Keratinocyte (primary cell): ENCODE results near the gene MYOM1. TPM values are rescaled to one million over a fixed set of nuclear protein-coding genes. Genes with fewer than 3 reads are reported as not detected.

ENCODE experiments used
- DNase-seq: peaks from one replicate; pipeline ENCODE4 v3.0.0-alpha.2; 2011; ENCODE audit warnings: low read depth, missing footprints, low spot score
- FAIRE-seq: peaks from 2 replicates; lab custom pipeline; 2011; peaks lifted over from hg19 to GRCh38; lab: Jason Lieb, UNC
- H2AFZ ChIP-seq: 2 replicates; pipeline ENCODE4 v1.6.0; 2012; ENCODE audit warnings: low read length, control low read depth, inconsistent platforms; ENCODE audit not compliant: control insufficient read depth
- H3K27ac ChIP-seq: 2 replicates; pipeline ENCODE4 v1.5.1; 2011; ENCODE audit warnings: low read length; ENCODE audit not compliant: control insufficient read depth, insufficient read depth
- H3K27me3 ChIP-seq: 3 replicates; pipeline ENCODE4 v1.6.0; 2011; ENCODE audit warnings: low read length; ENCODE audit not compliant: control insufficient read depth, insufficient read depth; ENCODE audit errors: extremely low read depth
- H3K36me3 ChIP-seq, 2 experiments: 2 replicates in 1 of 2; 3 replicates in 1 of 2; pipeline ENCODE4 v1.5.1; 2011; ENCODE audit warnings: low read length in 2 of 2, mild to moderate bottlenecking in 1 of 2; ENCODE audit not compliant: control insufficient read depth in 2 of 2, insufficient read depth in 2 of 2; ENCODE audit errors: extremely low read depth in 1 of 2
- H3K4me1 ChIP-seq: 3 replicates; pipeline ENCODE4 v1.5.1; 2011; ENCODE audit warnings: low read length; ENCODE audit not compliant: control insufficient read depth, insufficient read depth; ENCODE audit errors: extremely low read depth
- H3K4me2 ChIP-seq: 3 replicates; pipeline ENCODE4 v1.6.0; 2011; ENCODE audit warnings: low read depth, low read length; ENCODE audit not compliant: control insufficient read depth, insufficient read depth; ENCODE audit errors: extremely low read depth
- H3K4me3 ChIP-seq, 3 experiments: fragments of 200-600 bp in 1 of 3; sonication (generic) in 1 of 3; 2 replicates in 2 of 3; 3 replicates in 1 of 3; pipeline ENCODE4 v1.5.1; 2011 to 2016; ENCODE audit warnings: low read length in 3 of 3, mild to moderate bottlenecking in 3 of 3, control low read depth in 2 of 3, inconsistent platforms in 1 of 3, low read depth in 1 of 3, mixed read lengths in 1 of 3, mixed run types in 1 of 3, moderate library complexity in 1 of 3; ENCODE audit not compliant: control insufficient read depth in 2 of 3, insufficient read depth in 2 of 3; ENCODE audit errors: extremely low read depth in 1 of 3
- H3K79me2 ChIP-seq: 2 replicates; pipeline ENCODE4 v1.6.0; 2012; ENCODE audit warnings: low read length; ENCODE audit not compliant: control insufficient read depth, insufficient read depth
- H3K9ac ChIP-seq: 3 replicates; pipeline ENCODE4 v1.6.0; 2011; ENCODE audit warnings: low read length; ENCODE audit not compliant: control insufficient read depth, insufficient read depth; ENCODE audit errors: extremely low read depth
- H3K9me1 ChIP-seq: 3 replicates; pipeline ENCODE4 v1.6.0; 2011; ENCODE audit warnings: low read length; ENCODE audit not compliant: control insufficient read depth, insufficient read depth; ENCODE audit errors: extremely low read depth
- H3K9me3 ChIP-seq: 2 replicates; pipeline ENCODE4 v1.5.1; 2012; ENCODE audit warnings: low read depth, low read length; ENCODE audit not compliant: control insufficient read depth
- H4K20me1 ChIP-seq: 3 replicates; pipeline ENCODE4 v1.6.0; 2011; ENCODE audit warnings: low read length; ENCODE audit not compliant: control insufficient read depth, insufficient read depth; ENCODE audit errors: extremely low read depth
- EZH2 ChIP-seq: IDR thresholded peaks from one replicate; pipeline ENCODE4 v1.6.1; 2012; ENCODE audit warnings: inconsistent platforms, mild to moderate bottlenecking, low read length, moderate library complexity
- dilution Hi-C: fragments of 300-500 bp; cut with MboI; formaldehyde crosslinking; loops from one replicate; pipeline ENCODE4 v1.7.0; 2020; ENCODE audit warnings: low sequenced_read_pairs; ENCODE audit not compliant: extremely low pct_ligation_motif_present
- polyA plus RNA-seq, 5 experiments: library from polyadenylated mRNA; depleted of rRNA in 3 of 5; stranded (reverse) in 3 of 5; stranded (forward) in 1 of 5; unstranded in 1 of 5; fragments of >200 nt; gene quantifications; 1 replicate in 1 of 5; 2 replicates in 3 of 5; 3 replicates in 1 of 5; pipeline versions ENCODE4 v1.2.1 to v1.2.3, GENCODE V29; 2011 to 2012; ENCODE audit warnings: missing spikeins in 2 of 5, low read depth in 1 of 5, low replicate concordance in 1 of 5
- TF ChIP-seq, protein P1 (sequence below), 3 experiments: IDR thresholded peaks in 1 of 3; conservative IDR thresholded peaks in 1 of 3; optimal IDR thresholded peaks in 1 of 3; 2 replicates in 2 of 3; 3 replicates in 1 of 3; pipeline versions ENCODE3 to v1.5.1; 2011; ENCODE audit warnings: low read length in 3 of 3, mild to moderate bottlenecking in 3 of 3, moderate library complexity in 2 of 3, control low read depth in 1 of 3, inconsistent platforms in 1 of 3; ENCODE audit not compliant: insufficient read depth in 2 of 3; ENCODE audit errors: extremely low read depth in 1 of 3

MYOM1 gene
- polyA plus RNA-seq, 1 donor (not counting 4 experiments of a cell fraction or from before 2014, with no cell fraction given), result 0.03 TPM

DNA sequence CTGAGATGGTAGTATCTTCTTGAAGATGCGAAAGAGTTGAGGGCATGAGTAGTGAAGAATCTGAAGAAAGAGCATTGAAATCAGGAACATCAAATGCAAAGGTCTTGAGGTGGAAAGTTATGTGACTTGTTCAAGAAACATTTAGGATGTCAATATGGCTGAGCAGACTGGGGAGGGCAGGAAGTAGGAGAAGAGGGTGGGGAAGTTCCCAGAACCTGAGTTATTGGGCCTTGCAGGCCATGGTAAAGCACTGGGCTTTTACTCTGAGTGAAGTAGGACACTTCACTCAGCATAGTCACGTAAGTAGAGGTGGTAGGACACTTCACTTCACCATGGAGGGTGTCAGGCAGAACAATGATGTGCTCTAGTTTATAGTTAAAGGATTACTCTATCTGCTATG, 16.1 kb upstream of the MYOM1 start:
- Histone ChIP-seq H4K20me1 (no peaks in the 10 kb centered on the region), H3K9me3 (no peaks in the 10 kb centered on the region), H3K79me2 (no peaks in the 10 kb centered on the region), H3K27ac (no peak overlapping the region), H3K4me2 (no peak overlapping the region), H3K4me3 (no peak overlapping the region), H3K36me3 (no peaks in the 10 kb centered on the region), H3K9ac (no peak overlapping the region), H2AFZ (no peak overlapping the region), H3K9me1 (no peaks in the 10 kb centered on the region), H3K4me1 (no peaks in the 10 kb centered on the region), H3K27me3 (no peaks in the 10 kb centered on the region)
- dilution Hi-C loops, result no loop called here
- FAIRE-seq (no peak), DNase-seq (no peak)
- TF ChIP-seq, protein P1, sequence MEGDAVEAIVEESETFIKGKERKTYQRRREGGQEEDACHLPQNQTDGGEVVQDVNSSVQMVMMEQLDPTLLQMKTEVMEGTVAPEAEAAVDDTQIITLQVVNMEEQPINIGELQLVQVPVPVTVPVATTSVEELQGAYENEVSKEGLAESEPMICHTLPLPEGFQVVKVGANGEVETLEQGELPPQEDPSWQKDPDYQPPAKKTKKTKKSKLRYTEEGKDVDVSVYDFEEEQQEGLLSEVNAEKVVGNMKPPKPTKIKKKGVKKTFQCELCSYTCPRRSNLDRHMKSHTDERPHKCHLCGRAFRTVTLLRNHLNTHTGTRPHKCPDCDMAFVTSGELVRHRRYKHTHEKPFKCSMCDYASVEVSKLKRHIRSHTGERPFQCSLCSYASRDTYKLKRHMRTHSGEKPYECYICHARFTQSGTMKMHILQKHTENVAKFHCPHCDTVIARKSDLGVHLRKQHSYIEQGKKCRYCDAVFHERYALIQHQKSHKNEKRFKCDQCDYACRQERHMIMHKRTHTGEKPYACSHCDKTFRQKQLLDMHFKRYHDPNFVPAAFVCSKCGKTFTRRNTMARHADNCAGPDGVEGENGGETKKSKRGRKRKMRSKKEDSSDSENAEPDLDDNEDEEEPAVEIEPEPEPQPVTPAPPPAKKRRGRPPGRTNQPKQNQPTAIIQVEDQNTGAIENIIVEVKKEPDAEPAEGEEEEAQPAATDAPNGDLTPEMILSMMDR (optimal IDR thresholded peaks at IDR 0.05 in 1 of 3, IDR thresholded peaks at IDR 0.05 in 1 of 3, conservative IDR thresholded peaks at IDR 0.05 in 1 of 3; ENCODE audit: extremely low read depth in 1 of 3, insufficient read depth in 2 of 3, low read length in 3 of 3), result no peak
- TF ChIP-seq EZH2, result no peak

DNA sequence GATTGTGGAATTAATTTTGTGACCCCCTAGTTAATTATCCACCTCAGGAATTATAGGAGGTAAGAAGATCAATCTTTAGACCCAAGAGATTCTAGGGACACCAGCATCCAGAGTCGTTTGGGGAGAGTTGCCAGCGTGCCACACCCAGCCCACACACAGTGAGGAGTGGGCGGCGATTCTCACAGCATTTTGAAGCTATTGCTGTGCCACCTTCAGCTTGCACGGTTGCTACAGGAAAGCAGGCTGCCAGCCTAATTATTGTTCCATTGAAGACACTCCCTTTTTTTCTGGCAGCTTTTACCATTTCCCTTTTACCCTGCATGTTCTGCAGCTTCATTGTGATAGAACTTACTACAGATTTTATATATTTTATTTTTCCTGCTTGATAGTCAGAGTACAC, 14.7 kb upstream of the MYOM1 start:
- H3K9ac ChIP-seq, result no peak overlapping the region
- dilution Hi-C loops, result no loop called here
- no peaks in the 10 kb centered on the region for H3K4me1 ChIP-seq
- FAIRE-seq (no peak), DNase-seq (no peak)
- H3K79me2 ChIP-seq, result no peaks in the 10 kb centered on the region
- TF ChIP-seq EZH2, result no peak
- TF ChIP-seq, protein P1 (optimal IDR thresholded peaks at IDR 0.05 in 1 of 3, IDR thresholded peaks at IDR 0.05 in 1 of 3, conservative IDR thresholded peaks at IDR 0.05 in 1 of 3; ENCODE audit: extremely low read depth in 1 of 3, insufficient read depth in 2 of 3, low read length in 3 of 3), result no peak
- no peaks in the 10 kb centered on the region for H3K9me1 ChIP-seq
- no peaks in the 10 kb centered on the region for H3K27me3 ChIP-seq
- H3K4me3 ChIP-seq, result no peak overlapping the region
- no peaks in the 10 kb centered on the region for H3K9me3 ChIP-seq
- no peak overlapping the region for H3K27ac ChIP-seq
- no peak overlapping the region for H3K4me2 ChIP-seq
- H3K36me3 ChIP-seq, result no peaks in the 10 kb centered on the region
- H4K20me1 ChIP-seq, result no peaks in the 10 kb centered on the region
- no peak overlapping the region for H2AFZ ChIP-seq
